ENCODE data around the gene GMDS. TPM values are rescaled to one million over a fixed set of nuclear protein-coding genes. Genes with fewer than 3 reads are reported as not detected.
A peak's percentile ranks its signal among the peaks of the same experiment; 100 is the strongest.

Gene GMDS
- total and polyA plus RNA-seq, 2 of the 13 experiments (the other 11 are each of a cell fraction or from before 2014, with no cell fraction given), result 64.4 to 112 TPM

- TF ChIP-seq IRF9 (CRISPR knock-in tag; IDR thresholded peaks at IDR 0.05; ENCODE audit: borderline replicate concordance) (peak; percentile 22; the same call in 1 of the 2 replicates), HBP1 (CRISPR knock-in tag; IDR thresholded peaks at IDR 0.05; ENCODE audit: low read depth) (no peak), AKAP8 (CRISPR knock-in tag; IDR thresholded peaks at IDR 0.05) (0 out of 2 replicates have a peak, but pooled peaks have one; percentile 30), FOXP4 (CRISPR knock-in tag; IDR thresholded peaks at IDR 0.05) (no peak), ZNF180 (CRISPR knock-in tag; IDR thresholded peaks at IDR 0.05; ENCODE audit: borderline replicate concordance, low read depth) (no peak), MTERF4 (CRISPR knock-in tag; IDR thresholded peaks at IDR 0.05) (peak; percentile 75; the same call in 1 of the 2 replicates), NFYC (CRISPR knock-in tag; IDR thresholded peaks at IDR 0.05) (no peak), ZNF33B (CRISPR knock-in tag; IDR thresholded peaks at IDR 0.05) (peak; percentile 62; the same call in 1 of the 2 replicates), CC2D1A (CRISPR knock-in tag; IDR thresholded peaks at IDR 0.05) (no peak), PREB (CRISPR knock-in tag; IDR thresholded peaks at IDR 0.05) (no peak), BATF2 (CRISPR knock-in tag; IDR thresholded peaks at IDR 0.05) (no peak), SMC3 (IDR thresholded peaks at IDR 0.05; ENCODE audit: low read length) (no peak; the same call in 1 of the 2 replicates), MNT (IDR thresholded peaks at IDR 0.05) (no peak), ZNF234 (CRISPR knock-in tag; conservative IDR thresholded peaks at IDR 0.05) (no peak), IRF2 (CRISPR knock-in tag; IDR thresholded peaks at IDR 0.05) (0 out of 2 replicates have a peak, but pooled peaks have one; percentile 38), ZNF337 (CRISPR knock-in tag; IDR thresholded peaks at IDR 0.05; ENCODE audit: borderline replicate concordance, low read depth) (0 out of 2 replicates have a peak, but pooled peaks have one; percentile 28), TARDBP (CRISPR knock-in tag; IDR thresholded peaks at IDR 0.05) (peak; percentile 20; the same call in 1 of the 2 replicates), HCFC1 (IDR thresholded peaks at IDR 0.05; ENCODE audit: low read depth, low read length) (no peak)
Observed at GRCh38 chr6:1604158-1605003, 641.0 kb downstream of the GMDS start (continued).
